NB4 (cell line): Measurements from ENCODE around the gene LGALS9.
"Not testable (repeated sequence)": the region's sequence is repeated elsewhere in the genome, so short reads cannot be mapped to it uniquely, and the experiment has no call there.

Experiments
- CTCF ChIP-seq: IDR thresholded peaks from one replicate; pipeline ENCODE4 v1.5.1; 2012; ENCODE audit warnings: low read depth, low read length
- MAX ChIP-seq: IDR thresholded peaks from 2 replicates; pipeline ENCODE4 v1.6.1; 2011; ENCODE audit warnings: low read depth, low read length
- MYC ChIP-seq: IDR thresholded peaks from 2 replicates; pipeline ENCODE4 v1.6.1; 2011; ENCODE audit warnings: low read depth, low read length
- POLR2A ChIP-seq: IDR thresholded peaks from 2 replicates; pipeline ENCODE4 v1.6.1; 2011; ENCODE audit warnings: mild to moderate bottlenecking; ENCODE audit not compliant: insufficient read length; ENCODE audit errors: extremely low read depth

GRCh38 chr17:27638415-27638914 lies 7.5 kb downstream of the LGALS9 start:
- not testable (repeated sequence) for TF ChIP-seq POLR2A, CTCF, MYC, MAX
